Suprapubic skin (tissue), 3 donors: ENCODE data around the gene BOK.

Experiments used
- CTCF ChIP-seq, 2 donors: fragments of 200-600 bp in 1 of 2; fragments of 450-650 bp in 1 of 2; sonication (generic) in 1 of 2; IDR thresholded peaks; one replicate each; pipeline ENCODE4 v1.5.1; 2016 to 2019; ENCODE audit warnings: antibody characterized with exemption in 2 of 2, mild to moderate bottlenecking in 1 of 2, moderate library complexity in 1 of 2
- EP300 ChIP-seq: sonication (generic); formaldehyde crosslinking; IDR thresholded peaks from one replicate; pipeline ENCODE4 v1.6.1; 2017; ENCODE audit warnings: antibody characterized with exemption
- POLR2A ChIP-seq, 2 donors: fragments of 450-650 bp; IDR thresholded peaks; one replicate each; pipeline ENCODE4 v1.6.1; 2017; ENCODE audit warnings: antibody characterized with exemption in 2 of 2, mild to moderate bottlenecking in 2 of 2, moderate library complexity in 2 of 2

- TF ChIP-seq CTCF (IDR thresholded peaks at IDR 0.05) (no peak), POLR2A (IDR thresholded peaks at IDR 0.05) (no peak), EP300 (no peak)
These were observed 57.0 kb downstream of the BOK start for GRCh38 chr2:241615522-241616052.
